HTERT RPE-1 (cell line): ENCODE data around the gene MYH4.

Experiments used
- in situ Hi-C: fragments of 300-500 bp; cut with MboI; formaldehyde crosslinking; loops from 4 replicates; pipeline ENCODE4 v1.14.3; 2020; ENCODE audit warnings: low sequenced_read_pairs

Gene MYH4

GRCh38 chr17:10469459-10469858 is at the start of gene MYH4:
TSS of gene MYH4 (minus strand) at chr17:10469559. CDS start at chr17:10466745, 2,814 bp downstream.
- in situ Hi-C loops, result no loop called here

- in situ Hi-C loops, result no loop called here
Measured at GRCh38 chr17:10518271-10519037, 49.1 kb upstream of the MYH4 start, which contains the start of gene MYH1. TSS of gene MYH1 (minus strand) at chr17:10518542. CDS start at chr17:10516642, 1,900 bp downstream.

- in situ Hi-C loops, result no loop called here
Measured at GRCh38 chr17:10516638-10517037, 47.3 kb upstream of the MYH4 start.

- in situ Hi-C loops, result no loop called here
Measured at GRCh38 chr17:10516065-10516464, 46.7 kb upstream of the MYH4 start.

- in situ Hi-C loops, result no loop called here
Measured at GRCh38 chr17:10513299-10514067, 44.1 kb upstream of the MYH4 start.

- in situ Hi-C loops, result no loop called here
Measured at GRCh38 chr17:10512856-10513255, 43.5 kb upstream of the MYH4 start.

GRCh38 chr17:10499950-10500349 is 30.6 kb upstream of the MYH4 start:
- in situ Hi-C loops, result no loop called here

- in situ Hi-C loops, result no loop called here
Measured at GRCh38 chr17:10492004-10492403, 22.6 kb upstream of the MYH4 start.

GRCh38 chr17:10482252-10482651 is 12.9 kb upstream of the MYH4 start:
- in situ Hi-C loops, result no loop called here

GRCh38 chr17:10477701-10478100 is 8.3 kb upstream of the MYH4 start:
- in situ Hi-C loops, result no loop called here

- in situ Hi-C loops, result no loop called here
Measured at GRCh38 chr17:10474536-10474935, 5.2 kb upstream of the MYH4 start.

GRCh38 chr17:10471858-10472257 is 2.5 kb upstream of the MYH4 start:
- in situ Hi-C loops, result no loop called here

- in situ Hi-C loops, result no loop called here
Measured at GRCh38 chr17:10463402-10463801, 6.0 kb downstream of the MYH4 start.

- in situ Hi-C loops, result no loop called here
Measured at GRCh38 chr17:10460062-10460461, 9.3 kb downstream of the MYH4 start.

GRCh38 chr17:10458701-10459100 is 10.7 kb downstream of the MYH4 start:
- in situ Hi-C loops, result no loop called here

GRCh38 chr17:10457952-10458351 is 11.4 kb downstream of the MYH4 start:
- in situ Hi-C loops, result no loop called here

- in situ Hi-C loops, result no loop called here
Measured at GRCh38 chr17:10447026-10447931, 22.1 kb downstream of the MYH4 start.

- in situ Hi-C loops, result no loop called here
Measured at GRCh38 chr17:10439816-10440215, 29.5 kb downstream of the MYH4 start.

- in situ Hi-C loops, result no loop called here
Measured at GRCh38 chr17:10435096-10435495, 34.3 kb downstream of the MYH4 start.

- in situ Hi-C loops, result no loop called here
Measured at GRCh38 chr17:10429421-10430045, 39.8 kb downstream of the MYH4 start.

- in situ Hi-C loops, result no loop called here
Measured at GRCh38 chr17:10428781-10429180, 40.6 kb downstream of the MYH4 start.
